ENCODE measurements around the gene NDUFB4. TPM values are rescaled to one million over a fixed set of nuclear protein-coding genes. Genes with fewer than 3 reads are reported as not detected.

The NDUFB4 gene
- total and polyA plus RNA-seq, 9 of the 15 experiments (the other 6 are each of a cell fraction or from before 2014, with no cell fraction given), result 124 to 670 (median 227) TPM

GRCh38 chr3:120615847-120616609 is 19.9 kb downstream of the NDUFB4 start:
- in situ Hi-C loops (cut with MboI), result no loop called here
- no peak for FAIRE-seq
- CTCF ChIA-PET (ENCODE audit: low intra/inter-chr PET ratio), result no interaction called here
- TF ChIP-seq, protein P1, sequence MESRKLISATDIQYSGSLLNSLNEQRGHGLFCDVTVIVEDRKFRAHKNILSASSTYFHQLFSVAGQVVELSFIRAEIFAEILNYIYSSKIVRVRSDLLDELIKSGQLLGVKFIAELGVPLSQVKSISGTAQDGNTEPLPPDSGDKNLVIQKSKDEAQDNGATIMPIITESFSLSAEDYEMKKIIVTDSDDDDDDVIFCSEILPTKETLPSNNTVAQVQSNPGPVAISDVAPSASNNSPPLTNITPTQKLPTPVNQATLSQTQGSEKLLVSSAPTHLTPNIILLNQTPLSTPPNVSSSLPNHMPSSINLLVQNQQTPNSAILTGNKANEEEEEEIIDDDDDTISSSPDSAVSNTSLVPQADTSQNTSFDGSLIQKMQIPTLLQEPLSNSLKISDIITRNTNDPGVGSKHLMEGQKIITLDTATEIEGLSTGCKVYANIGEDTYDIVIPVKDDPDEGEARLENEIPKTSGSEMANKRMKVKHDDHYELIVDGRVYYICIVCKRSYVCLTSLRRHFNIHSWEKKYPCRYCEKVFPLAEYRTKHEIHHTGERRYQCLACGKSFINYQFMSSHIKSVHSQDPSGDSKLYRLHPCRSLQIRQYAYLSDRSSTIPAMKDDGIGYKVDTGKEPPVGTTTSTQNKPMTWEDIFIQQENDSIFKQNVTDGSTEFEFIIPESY (CRISPR knock-in tag; IDR thresholded peaks at IDR 0.05), result peak; percentile 98
- TF ChIP-seq HNRNPL (IDR thresholded peaks at IDR 0.05; ENCODE audit: low read depth, low read length) (no peak), ZZZ3 (IDR thresholded peaks at IDR 0.05) (no peak), YY1 (IDR thresholded peaks at IDR 0.05; ENCODE audit: borderline replicate concordance in 1 of 3, control insufficient read depth in 1 of 3, extremely low read depth in 1 of 3, insufficient read depth in 3 of 3, insufficient read length in 1 of 3, insufficient replicate concordance in 2 of 3, low read depth in 1 of 3, low read length in 2 of 3) (peak in 1 of 3 experiments; percentile 7), SMAD4 (CRISPR knock-in tag; conservative IDR thresholded peaks at IDR 0.05) (0 out of 2 replicates have a peak, but pooled peaks have one; percentile 31), MYC (IDR thresholded peaks at IDR 0.05; ENCODE audit: low read depth, low read length) (no peak), MYC (CRISPR knock-in tag; IDR thresholded peaks at IDR 0.05; ENCODE audit: borderline replicate concordance, low read depth) (no peak), FOS (IDR thresholded peaks at IDR 0.05; ENCODE audit: extremely low read depth, insufficient read length) (no peak), DACH1 (IDR thresholded peaks at IDR 0.05; ENCODE audit: partially characterized antibody) (no peak), GABPA (tag; conservative IDR thresholded peaks at IDR 0.05; ENCODE audit: low read depth) (peak; percentile 27; the same call in 1 of the 2 replicates), ZNF232 (CRISPR knock-in tag; IDR thresholded peaks at IDR 0.05) (no peak), POLR2B (IDR thresholded peaks at IDR 0.05; ENCODE audit: low read depth, partially characterized antibody) (no peak), ZNF146 (CRISPR knock-in tag; IDR thresholded peaks at IDR 0.05; ENCODE audit: unreplicated experiment) (peak; percentile 8), NONO (IDR thresholded peaks at IDR 0.05; ENCODE audit: low read depth in 2 of 2, low read length in 1 of 2) (no peak), SETDB1 (IDR thresholded peaks at IDR 0.05; ENCODE audit: low read length) (no peak), KLF1 (tag; IDR thresholded peaks at IDR 0.05) (no peak), ELF1 (tag; IDR thresholded peaks at IDR 0.05) (no peak)
- TF ChIP-seq, protein P2, sequence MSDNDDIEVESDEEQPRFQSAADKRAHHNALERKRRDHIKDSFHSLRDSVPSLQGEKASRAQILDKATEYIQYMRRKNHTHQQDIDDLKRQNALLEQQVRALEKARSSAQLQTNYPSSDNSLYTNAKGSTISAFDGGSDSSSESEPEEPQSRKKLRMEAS (CRISPR knock-in tag; IDR thresholded peaks at IDR 0.05), result no peak
- TF ChIP-seq, protein P3, sequence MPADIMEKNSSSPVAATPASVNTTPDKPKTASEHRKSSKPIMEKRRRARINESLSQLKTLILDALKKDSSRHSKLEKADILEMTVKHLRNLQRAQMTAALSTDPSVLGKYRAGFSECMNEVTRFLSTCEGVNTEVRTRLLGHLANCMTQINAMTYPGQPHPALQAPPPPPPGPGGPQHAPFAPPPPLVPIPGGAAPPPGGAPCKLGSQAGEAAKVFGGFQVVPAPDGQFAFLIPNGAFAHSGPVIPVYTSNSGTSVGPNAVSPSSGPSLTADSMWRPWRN (IDR thresholded peaks at IDR 0.05; ENCODE audit: low read depth), result no peak

More at GRCh38 chr3:120615847-120616609, 19.9 kb downstream of the NDUFB4 start:
- BruUV-seq (replicated peaks), result no TSS peak
- ATAC-seq, result peak; percentile 45; the same call in 2 of the 3 replicates
- intact Hi-C loops (cut with micrococcal nuclease), result loop anchor here (10.0 kb wide), 1 partner anchor 289 kb away; the partner anchor contains the start of gene STXBP5L
- no peaks in the 10 kb centered on the region for H3K79me2 ChIP-seq (ENCODE audit: control insufficient read depth, insufficient read depth, low read length)
- peak overlapping the region; percentile 31 for H2AFZ ChIP-seq (ENCODE audit: low read depth, low read length)
- H3K36me3 ChIP-seq (ENCODE audit: control insufficient read depth, insufficient read depth, low read length), result no peaks in the 10 kb centered on the region
- H3K4me3 ChIP-seq, result no peak overlapping the region
- H3K9ac ChIP-seq (ENCODE audit: insufficient read depth in 1 of 2, low read depth in 2 of 2, low read length in 2 of 2), result no peak overlapping the region
- no peaks in the 10 kb centered on the region for H4K20me1 ChIP-seq (replicated peaks; ENCODE audit: control insufficient read depth, insufficient read depth, low read length)
- POLR2A ChIA-PET, result no interaction called here
- no peak overlapping the region for H3K4me2 ChIP-seq (ENCODE audit: insufficient read depth, low read length)
- H3K27ac ChIP-seq (ENCODE audit: extremely low read depth, low read depth, low read length), result no peak overlapping the region
- no peaks in the 10 kb centered on the region for H3K9me1 ChIP-seq (ENCODE audit: control insufficient read depth, insufficient read depth, low read length)
- H3K4me1 ChIP-seq (replicated peaks in 1 of 2; ENCODE audit: control insufficient read depth in 2 of 2, insufficient read depth in 2 of 2, low read length in 2 of 2), result no peaks in the 10 kb centered on the region; a peak in 1 of 5 replicates
- DNase-seq (ENCODE audit: extremely low read depth in 1 of 4, low spot score in 3 of 4), result no peak
- no peaks in the 10 kb centered on the region for H3K27me3 ChIP-seq (ENCODE audit: control insufficient read depth in 2 of 2, insufficient read depth in 2 of 2, low read length in 2 of 2)
- WGBS (ENCODE audit: insufficient coverage, low coverage, missing lambda C conversion rate), result 68% methylated on average over 11 of the region's 13 CpGs
- H3K9me3 ChIP-seq (replicated peaks; ENCODE audit: control insufficient read depth, insufficient read depth, low read depth, low read length), result no peaks in the 10 kb centered on the region

Measured in K562 (cell line).